CD14-positive monocyte (primary cell): ENCODE measurements around the gene BRF1. TPM values are rescaled to one million over a fixed set of nuclear protein-coding genes. Genes with fewer than 3 reads are reported as not detected.

ENCODE experiments used
- DNase-seq, 3 donors: peaks; one replicate each; pipeline ENCODE4 v3.0.0-alpha.2; 2011 to 2022
- H2AFZ ChIP-seq: 2 replicates; pipeline ENCODE4 v1.6.0; 2012; ENCODE audit warnings: mild to moderate bottlenecking, low read depth, low read length, inconsistent platforms; ENCODE audit not compliant: insufficient read depth, poor library complexity, severe bottlenecking
- H3K27ac ChIP-seq, 2 donors: 1 replicate in 1 of 2; 2 replicates in 1 of 2; pipeline ENCODE4 v1.5.1; 2012 to 2013; ENCODE audit warnings: low read length in 2 of 2, control low read depth in 1 of 2, inconsistent platforms in 1 of 2, low read depth in 1 of 2, mild to moderate bottlenecking in 1 of 2
- H3K27me3 ChIP-seq, 2 donors: one replicate each; pipeline versions ENCODE4 v1.6.0 to v1.6.1; 2011 to 2013; ENCODE audit warnings: low read length in 2 of 2; ENCODE audit not compliant: control insufficient read depth in 2 of 2, insufficient read depth in 2 of 2
- H3K36me3 ChIP-seq, 2 donors: replicated peaks in 1 of 2; 1 replicate in 1 of 2; 2 replicates in 1 of 2; pipeline versions ENCODE4 v1.5.1 to v1.6.1; 2012 to 2013; ENCODE audit warnings: low read length in 2 of 2, control low read depth in 1 of 2, inconsistent platforms in 1 of 2, mild to moderate bottlenecking in 1 of 2; ENCODE audit not compliant: insufficient read depth in 2 of 2, control insufficient read depth in 1 of 2
- H3K4me1 ChIP-seq, 2 donors: 1 replicate in 1 of 2; 2 replicates in 1 of 2; pipeline versions ENCODE4 v1.5.1 to v1.6.1; 2012 to 2013; ENCODE audit warnings: low read length in 2 of 2, control low read depth in 1 of 2, inconsistent platforms in 1 of 2, mild to moderate bottlenecking in 1 of 2, moderate library complexity in 1 of 2; ENCODE audit not compliant: insufficient read depth in 2 of 2, control insufficient read depth in 1 of 2
- H3K4me2 ChIP-seq: replicated peaks from 2 replicates; pipeline ENCODE3; 2012; ENCODE audit warnings: low read length, moderate library complexity, mild to moderate bottlenecking; ENCODE audit not compliant: poor library complexity, severe bottlenecking; ENCODE audit errors: extremely low read depth
- H3K4me3 ChIP-seq, 3 experiments: fragments of 200-600 bp in 1 of 3; sonication (generic) in 1 of 3; replicated peaks in 1 of 3; 1 replicate in 2 of 3; 2 replicates in 1 of 3; pipeline ENCODE4 v1.5.1; 2011 to 2013; ENCODE audit warnings: low read length in 3 of 3, mild to moderate bottlenecking in 3 of 3, control low read depth in 2 of 3, low read depth in 2 of 3, inconsistent platforms in 1 of 3, moderate library complexity in 1 of 3
- H3K79me2 ChIP-seq: 2 replicates; pipeline ENCODE4 v1.6.0; 2012; ENCODE audit warnings: mild to moderate bottlenecking, control low read depth, inconsistent platforms, low read length, moderate library complexity; ENCODE audit not compliant: insufficient read depth
- H3K9ac ChIP-seq: 2 replicates; pipeline ENCODE4 v1.6.0; 2017; ENCODE audit warnings: low read length, mild to moderate bottlenecking; ENCODE audit not compliant: insufficient read depth, poor library complexity, severe bottlenecking
- H3K9me3 ChIP-seq, 2 donors: replicated peaks in 1 of 2; 1 replicate in 1 of 2; 2 replicates in 1 of 2; pipeline versions ENCODE4 v1.5.1 to v1.6.1; 2012 to 2013; ENCODE audit warnings: low read length in 2 of 2, control low read depth in 1 of 2; ENCODE audit not compliant: control insufficient read depth in 1 of 2, insufficient read depth in 1 of 2
- H4K20me1 ChIP-seq: 2 replicates; pipeline ENCODE4 v1.6.0; 2012; ENCODE audit warnings: mild to moderate bottlenecking, low read length, control low read depth, moderate library complexity; ENCODE audit not compliant: insufficient read depth
- H3K27ac Mint-ChIP-seq, 7 donors: one replicate each; pipeline ENCODE4 v1.8.0; 2020; ENCODE audit warnings: mild to moderate bottlenecking in 7 of 7, mixed read lengths in 7 of 7, moderate library complexity in 6 of 7, inconsistent platforms in 2 of 7
- H3K27me3 Mint-ChIP-seq, 3 donors: one replicate each; pipeline ENCODE4 v1.8.0; 2021 to 2022; ENCODE audit warnings: low read depth in 3 of 3, mild to moderate bottlenecking in 3 of 3, mixed read lengths in 3 of 3, moderate library complexity in 3 of 3, inconsistent platforms in 1 of 3
- H3K36me3 Mint-ChIP-seq, 2 donors: one replicate each; pipeline ENCODE4 v1.8.0; 2020; ENCODE audit warnings: mixed read lengths in 2 of 2, inconsistent platforms in 1 of 2, mild to moderate bottlenecking in 1 of 2
- H3K4me1 Mint-ChIP-seq: one replicate; pipeline ENCODE4 v1.8.0; 2020; ENCODE audit warnings: mild to moderate bottlenecking, mixed read lengths
- H3K4me3 Mint-ChIP-seq, 2 donors: one replicate each; pipeline ENCODE4 v1.8.0; 2020; ENCODE audit warnings: mild to moderate bottlenecking in 2 of 2, mixed read lengths in 2 of 2, moderate library complexity in 1 of 2
- H3K9me3 Mint-ChIP-seq, 7 donors: one replicate each; pipeline ENCODE4 v1.8.0; 2020 to 2022; ENCODE audit warnings: mixed read lengths in 7 of 7, mild to moderate bottlenecking in 6 of 7, moderate library complexity in 6 of 7, inconsistent platforms in 2 of 7
- WGBS: methylation state at CpG from one replicate; pipeline ENCODE4 v1.1.5; 2013; ENCODE audit warnings: missing lambda C conversion rate; ENCODE audit not compliant: insufficient coverage; 5-methylcytosine and 5-hydroxymethylcytosine counted together
- intact Hi-C, 2 donors: fragments of 100-400 bp; cut with micrococcal nuclease; formaldehyde crosslinking; loops; one replicate each; pipeline versions ENCODE4 v1.15.0 to v1.15.1; 2023
- polyA plus RNA-seq, 3 donors: library from polyadenylated mRNA; depleted of rRNA in 1 of 3; unstranded in 2 of 3; stranded (reverse) in 1 of 3; fragments of 300-500 nt in 2 of 3; fragments of >200 nt in 1 of 3; fragmentation: Illumina TruSeq in 2 of 3; gene quantifications; 1 replicate in 2 of 3; 2 replicates in 1 of 3; pipeline ENCODE4 v1.2.3, GENCODE V29; 2012 to 2021
- TF ChIP-seq, protein P1 (sequence below): fragments of 200-600 bp; IDR thresholded peaks from one replicate; pipeline ENCODE4 v1.8.0; 2022; ENCODE audit warnings: antibody characterized with exemption, mild to moderate bottlenecking

The BRF1 gene
- polyA plus RNA-seq, 3 donors: 2.3 to 20.5 (median 2.5) TPM

DNA sequence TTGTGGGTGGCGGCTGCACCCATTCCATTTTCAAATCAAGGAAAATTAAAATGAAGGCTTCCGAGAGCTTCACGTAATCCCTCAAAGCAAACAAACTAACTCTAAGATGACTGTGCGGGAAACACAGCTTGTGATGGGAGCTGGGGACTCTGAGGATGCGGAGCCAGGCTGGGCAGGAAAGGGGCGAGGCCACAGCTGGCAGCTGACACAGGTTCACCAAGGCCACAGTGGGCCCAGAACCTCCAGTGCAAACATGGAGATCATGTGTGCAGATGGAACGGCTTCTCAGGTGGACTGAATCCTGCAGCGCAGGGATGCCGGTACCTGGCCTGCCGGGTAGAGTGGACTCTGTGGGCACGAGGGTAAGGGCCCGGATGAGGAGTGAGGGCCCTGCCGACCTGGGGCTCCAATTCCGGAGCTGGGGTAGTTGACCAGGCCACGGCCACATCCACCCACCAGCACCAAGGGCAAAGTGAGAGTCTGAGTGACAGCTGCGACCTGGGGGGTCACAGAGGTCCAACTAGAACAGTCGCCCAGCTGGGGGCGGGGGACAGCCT, 71.6 kb downstream of the BRF1 start:
- H3K4me3 ChIP-seq: no peak overlapping the region
- H3K27ac Mint-ChIP-seq: peak overlapping the region in 1 of 7 donors; percentile 53
- H3K27me3 Mint-ChIP-seq: peaks cover 0 to under 1% (median 0%) of the 10 kb centered on the region in 3 donors
- H2AFZ ChIP-seq: no peak overlapping the region
- H3K36me3 Mint-ChIP-seq: peaks cover 28 to 43% of the 10 kb centered on the region in 2 donors
- no peaks in the 10 kb centered on the region for H3K79me2 ChIP-seq
- H3K36me3 ChIP-seq: peaks cover 14 to 39% of the 10 kb centered on the region in 2 donors
- intact Hi-C loops: no loop called here
- DNase-seq: no peak
- H3K4me2 ChIP-seq: no peak overlapping the region
- no peaks in the 10 kb centered on the region for H4K20me1 ChIP-seq
- H3K27me3 ChIP-seq: no peaks in the 10 kb centered on the region
- peaks cover 0 to 2% (median 0%) of the 10 kb centered on the region in 7 donors for H3K9me3 Mint-ChIP-seq
- TF ChIP-seq, protein P1, sequence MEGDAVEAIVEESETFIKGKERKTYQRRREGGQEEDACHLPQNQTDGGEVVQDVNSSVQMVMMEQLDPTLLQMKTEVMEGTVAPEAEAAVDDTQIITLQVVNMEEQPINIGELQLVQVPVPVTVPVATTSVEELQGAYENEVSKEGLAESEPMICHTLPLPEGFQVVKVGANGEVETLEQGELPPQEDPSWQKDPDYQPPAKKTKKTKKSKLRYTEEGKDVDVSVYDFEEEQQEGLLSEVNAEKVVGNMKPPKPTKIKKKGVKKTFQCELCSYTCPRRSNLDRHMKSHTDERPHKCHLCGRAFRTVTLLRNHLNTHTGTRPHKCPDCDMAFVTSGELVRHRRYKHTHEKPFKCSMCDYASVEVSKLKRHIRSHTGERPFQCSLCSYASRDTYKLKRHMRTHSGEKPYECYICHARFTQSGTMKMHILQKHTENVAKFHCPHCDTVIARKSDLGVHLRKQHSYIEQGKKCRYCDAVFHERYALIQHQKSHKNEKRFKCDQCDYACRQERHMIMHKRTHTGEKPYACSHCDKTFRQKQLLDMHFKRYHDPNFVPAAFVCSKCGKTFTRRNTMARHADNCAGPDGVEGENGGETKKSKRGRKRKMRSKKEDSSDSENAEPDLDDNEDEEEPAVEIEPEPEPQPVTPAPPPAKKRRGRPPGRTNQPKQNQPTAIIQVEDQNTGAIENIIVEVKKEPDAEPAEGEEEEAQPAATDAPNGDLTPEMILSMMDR: no peak
- H3K9me3 ChIP-seq: peaks cover 0 to 4% of the 10 kb centered on the region in 2 donors
- H3K27ac ChIP-seq: no peak overlapping the region
- H3K4me1 Mint-ChIP-seq: peaks cover 6% of the 10 kb centered on the region
- no peaks in the 10 kb centered on the region for H3K4me1 ChIP-seq
- H3K9ac ChIP-seq: no peak overlapping the region
- no peak overlapping the region for H3K4me3 Mint-ChIP-seq
- 98% methylated on average over 9 of the region's 18 CpGs for WGBS

DNA sequence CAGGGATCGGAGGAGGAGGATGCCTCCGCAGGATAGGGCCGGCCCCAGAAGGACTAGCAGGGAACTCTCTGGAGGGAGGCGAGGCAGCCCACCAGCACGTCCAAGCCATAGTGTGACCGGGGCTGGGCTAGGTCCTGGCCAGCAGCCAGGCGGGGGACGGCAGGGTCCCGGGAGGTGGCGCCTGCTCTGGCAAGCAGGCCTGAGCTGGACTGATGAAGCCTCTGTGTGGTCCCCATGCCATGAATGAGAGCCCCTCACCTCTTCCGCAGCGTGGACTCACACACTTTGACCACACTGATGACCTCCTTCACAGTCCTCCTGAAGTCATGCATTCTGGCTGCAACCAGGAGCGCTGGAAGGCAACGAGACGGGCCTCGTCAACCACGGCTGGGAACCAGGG, 72.2 kb downstream of the BRF1 start:
- intact Hi-C loops: no loop called here
- TF ChIP-seq, protein P1: no peak
- no peak for DNase-seq
- Mint-ChIP-seq H3K9me3 (peaks cover 0 to 2% (median 0%) of the 10 kb centered on the region in 7 donors), H3K36me3 (peaks cover 33 to 49% of the 10 kb centered on the region in 2 donors), H3K4me3 (no peak overlapping the region), H3K27me3 (peaks cover 0 to 1% (median 0%) of the 10 kb centered on the region in 3 donors), H3K27ac (peak overlapping the region in 3 of 7 donors; percentile 43 to 63 (median 46)), H3K4me1 (peaks cover 7% of the 10 kb centered on the region)
- Histone ChIP-seq H3K4me1 (no peaks in the 10 kb centered on the region), H2AFZ (no peak overlapping the region), H3K4me2 (no peak overlapping the region), H3K27me3 (no peaks in the 10 kb centered on the region), H3K36me3 (peaks cover 14 to 45% of the 10 kb centered on the region in 2 donors), H3K9ac (no peak overlapping the region), H3K9me3 (peaks cover 0 to 4% of the 10 kb centered on the region in 2 donors), H3K27ac (no peak overlapping the region), H3K79me2 (no peaks in the 10 kb centered on the region), H4K20me1 (no peaks in the 10 kb centered on the region), H3K4me3 (no peak overlapping the region)
- 87% methylated on average over 14 of the region's 17 CpGs for WGBS
